IMR-90 (cell line): ENCODE data around the gene CNTN5. TPM values are rescaled to one million over a fixed set of nuclear protein-coding genes. Genes with fewer than 3 reads are reported as not detected.

ENCODE experiments used
- ATAC-seq: fragments of 200-7000 bp; cut with Tn5 transposase; 2 replicates; pipeline ENCODE4 v1.9.1; 2020; ENCODE audit warnings: low read depth, mild to moderate bottlenecking, moderate library complexity
- BruUV-seq: library from RNA; stranded (reverse); fragments of 400-500 nt; replicated peaks from 2 replicates; lab custom pipeline; 2021; lab: Mats Ljungman, UMichigan
- CTCF ChIA-PET: fragments of 300-600 bp; formaldehyde crosslinking; extraction: SDS; loops from one replicate; lab custom pipeline; 2021; ENCODE audit warnings: antibody characterized with exemption; lab: Yijun Ruan, JAX
- POLR2A ChIA-PET: fragments of 300-600 bp; sonication (Branson Sonifier 250); formaldehyde crosslinking; loops from one replicate; lab custom pipeline; 2022; ENCODE audit warnings: antibody characterized with exemption; ENCODE audit not compliant: unreplicated experiment; lab: Charles Lee
- DNase-seq: peaks from one replicate; pipeline ENCODE4 v3.0.0; 2013
- H2AFZ ChIP-seq: replicated peaks from 2 replicates; pipeline ENCODE3; 2013; ENCODE audit warnings: low read length, mild to moderate bottlenecking; ENCODE audit not compliant: poor library complexity
- H2AK5ac ChIP-seq: 2 replicates; pipeline ENCODE4 v1.6.1; 2013; ENCODE audit warnings: low read depth, low read length, inconsistent platforms
- H2AK9ac ChIP-seq: replicated peaks from 2 replicates; pipeline ENCODE3; 2013; ENCODE audit warnings: mild to moderate bottlenecking, low read depth, low read length, moderate library complexity; ENCODE audit not compliant: poor library complexity
- H2BK120ac ChIP-seq: 2 replicates; pipeline ENCODE4 v1.6.1; 2013; ENCODE audit warnings: low read depth, low read length, inconsistent platforms
- H2BK15ac ChIP-seq: 3 replicates; pipeline ENCODE4 v1.6.1; 2013; ENCODE audit warnings: low read depth, low read length, inconsistent platforms
- H2BK20ac ChIP-seq: 2 replicates; pipeline ENCODE4 v1.6.1; 2013; ENCODE audit warnings: low read depth, mild to moderate bottlenecking, inconsistent platforms, low read length, moderate library complexity
- H2BK5ac ChIP-seq: 2 replicates; pipeline ENCODE4 v1.6.1; 2013; ENCODE audit warnings: mild to moderate bottlenecking, low read depth, low read length, inconsistent platforms; ENCODE audit not compliant: poor library complexity, severe bottlenecking
- H3K14ac ChIP-seq: replicated peaks from 2 replicates; pipeline ENCODE4 v1.6.1; 2013; ENCODE audit warnings: low read depth, low read length, inconsistent platforms
- H3K18ac ChIP-seq: 2 replicates; pipeline ENCODE4 v1.6.1; 2013; ENCODE audit warnings: low read depth, low read length, control low read depth
- H3K23ac ChIP-seq: 2 replicates; pipeline ENCODE4 v1.6.1; 2013; ENCODE audit warnings: low read depth, low read length, inconsistent platforms
- H3K27ac ChIP-seq: 2 replicates; pipeline ENCODE4 v1.5.1; 2013; ENCODE audit warnings: mild to moderate bottlenecking, control low read depth, low read length; ENCODE audit not compliant: insufficient read depth
- H3K27me3 ChIP-seq: 2 replicates; pipeline ENCODE4 v1.6.1; 2013; ENCODE audit warnings: low read length; ENCODE audit not compliant: control insufficient read depth, insufficient read depth
- H3K36me3 ChIP-seq: 2 replicates; pipeline ENCODE4 v1.6.1; 2013; ENCODE audit warnings: low read length, mixed read lengths; ENCODE audit not compliant: control insufficient read depth, insufficient read depth
- H3K4ac ChIP-seq: 2 replicates; pipeline ENCODE4 v1.6.1; 2013; ENCODE audit warnings: low read depth, low read length, inconsistent platforms
- H3K4me1 ChIP-seq: 2 replicates; pipeline ENCODE4 v1.6.1; 2013; ENCODE audit warnings: low read length, mixed read lengths; ENCODE audit not compliant: control insufficient read depth, insufficient read depth
- H3K4me2 ChIP-seq: 2 replicates; pipeline ENCODE4 v1.6.1; 2013; ENCODE audit warnings: low read depth, mild to moderate bottlenecking, control low read depth, low read length, moderate library complexity
- H3K4me3 ChIP-seq: 2 replicates; pipeline ENCODE4 v1.5.1; 2013; ENCODE audit warnings: low read depth, mild to moderate bottlenecking, control low read depth, low read length, moderate library complexity; ENCODE audit not compliant: insufficient read depth
- H3K56ac ChIP-seq: 2 replicates; pipeline ENCODE4 v1.6.1; 2013; ENCODE audit warnings: low read length, inconsistent platforms; ENCODE audit not compliant: insufficient read depth; ENCODE audit errors: extremely low read depth
- H3K79me1 ChIP-seq, 2 experiments: 2 replicates each; pipeline ENCODE4 v1.6.1; 2013; ENCODE audit warnings: low read length in 2 of 2, inconsistent platforms in 1 of 2, low read depth in 1 of 2
- H3K9ac ChIP-seq: 2 replicates; pipeline ENCODE4 v1.6.1; 2013; ENCODE audit warnings: low read depth, low read length, control low read depth
- H3K9me1 ChIP-seq: 2 replicates; pipeline ENCODE4 v1.6.1; 2013; ENCODE audit warnings: low read length, inconsistent platforms; ENCODE audit not compliant: insufficient read depth
- H3K9me3 ChIP-seq: 2 replicates; pipeline ENCODE4 v1.6.1; 2013; ENCODE audit warnings: low read length; ENCODE audit not compliant: control insufficient read depth, insufficient read depth
- H4K20me1 ChIP-seq: 2 replicates; pipeline ENCODE4 v1.6.1; 2013; ENCODE audit warnings: low read length, inconsistent platforms; ENCODE audit not compliant: insufficient read depth
- H4K5ac ChIP-seq: 2 replicates; pipeline ENCODE4 v1.6.1; 2013; ENCODE audit warnings: mild to moderate bottlenecking, low read depth, low read length, control low read depth
- H4K8ac ChIP-seq, 2 experiments: 2 replicates each; pipeline ENCODE4 v1.6.1; 2013; ENCODE audit warnings: low read depth in 2 of 2, low read length in 2 of 2, control low read depth in 1 of 2, inconsistent platforms in 1 of 2
- H4K91ac ChIP-seq: 2 replicates; pipeline ENCODE4 v1.6.1; 2013; ENCODE audit warnings: low read depth, low read length, inconsistent platforms; ENCODE audit not compliant: insufficient read depth
- BHLHE40 ChIP-seq: fragments of 150-350 bp; IDR thresholded peaks from 2 replicates; pipeline ENCODE4 v1.6.1; 2016; ENCODE audit warnings: mild to moderate bottlenecking, low read depth, low read length
- CTCF ChIP-seq: conservative IDR thresholded peaks from 2 replicates; pipeline ENCODE4 v1.5.1; 2012; ENCODE audit warnings: mild to moderate bottlenecking, low read depth, low read length, improper control_type of control experiment
- ELK1 ChIP-seq: fragments of 150-350 bp; IDR thresholded peaks from 2 replicates; pipeline ENCODE4 v1.6.1; 2016; ENCODE audit warnings: low read depth, mild to moderate bottlenecking, low read length, moderate library complexity, borderline replicate concordance
- FOS ChIP-seq: fragments of 150-350 bp; IDR thresholded peaks from 2 replicates; pipeline ENCODE4 v1.6.1; 2016; ENCODE audit warnings: low read depth, low read length
- MAFK ChIP-seq: IDR thresholded peaks from 2 replicates; pipeline ENCODE4 v1.6.1; 2012; ENCODE audit warnings: low read depth, low read length, improper control_type of control experiment
- MXI1 ChIP-seq: IDR thresholded peaks from 2 replicates; pipeline ENCODE4 v1.6.1; 2012; ENCODE audit warnings: low read depth, mild to moderate bottlenecking, low read length, moderate library complexity, borderline replicate concordance
- POLR2A ChIP-seq: IDR thresholded peaks from 2 replicates; pipeline ENCODE4 v1.6.1; 2012; ENCODE audit warnings: mild to moderate bottlenecking, low read depth, low read length
- RAD21 ChIP-seq: IDR thresholded peaks from 2 replicates; pipeline ENCODE4 v1.6.1; 2012; ENCODE audit warnings: low read length, improper control_type of control experiment
- RCOR1 ChIP-seq: IDR thresholded peaks from 2 replicates; pipeline ENCODE4 v1.6.1; 2012; ENCODE audit warnings: mild to moderate bottlenecking, low read length, improper control_type of control experiment; ENCODE audit not compliant: insufficient replicate concordance
- RFX5 ChIP-seq: IDR thresholded peaks from 2 replicates; pipeline ENCODE4 v1.8.0; 2012; ENCODE audit warnings: low read depth, mild to moderate bottlenecking, low read length, moderate library complexity
- SMC3 ChIP-seq: fragments of 150-350 bp; IDR thresholded peaks from 2 replicates; pipeline ENCODE4 v1.6.1; 2016; ENCODE audit warnings: low read depth, mild to moderate bottlenecking, antibody characterized with exemption, low read length, moderate library complexity
- USF2 ChIP-seq: fragments of 150-350 bp; IDR thresholded peaks from 2 replicates; pipeline ENCODE4 v1.6.1; 2017; ENCODE audit warnings: mild to moderate bottlenecking, antibody characterized with exemption, low read length, low read depth
- WGBS, 2 experiments: methylation state at CpG; one replicate each; pipeline versions ENCODE4 v1.1.5 to v1.1.7; 2013; ENCODE audit warnings: missing lambda C conversion rate in 2 of 2; ENCODE audit not compliant: insufficient read length in 1 of 2; ENCODE audit errors: extremely low coverage in 2 of 2; 5-methylcytosine and 5-hydroxymethylcytosine counted together
- dilution Hi-C: fragments of 300-500 bp; cut with HindIII; formaldehyde crosslinking; loops from one replicate; pipeline ENCODE4 v1.14.3; 2018; ENCODE audit warnings: low sequenced_read_pairs; ENCODE audit not compliant: unreplicated experiment
- in situ Hi-C: fragments of 300-500 bp; cut with MboI; formaldehyde crosslinking; loops from 3 replicates; pipeline ENCODE4 v1.14.3; 2019; ENCODE audit warnings: low sequenced_read_pairs, inconsistent platforms, mixed read lengths
- intact Hi-C: fragments of 100-400 bp; cut with micrococcal nuclease; formaldehyde crosslinking; loops from 2 replicates; pipeline ENCODE4 v1.10.0; 2022
- polyA plus RNA-seq, 3 experiments: library from polyadenylated mRNA; depleted of rRNA; stranded (reverse); fragments of >200 nt; gene quantifications; 2 replicates each; pipeline ENCODE4 v1.2.3, GENCODE V29; 2012; ENCODE audit warnings: low replicate concordance in 1 of 3
- total RNA-seq: library from RNA; depleted of rRNA; stranded (reverse); fragments of >200 nt; gene quantifications from 2 replicates; pipeline ENCODE4 v1.2.3, GENCODE V29; 2012

Gene CNTN5
- total and polyA plus RNA-seq, 2 of the 4 experiments (the other 2 are of a cell fraction), result not detected

- Histone ChIP-seq H3K23ac (no peak overlapping the region), H2AK9ac (no peak overlapping the region), H3K27ac (no peak overlapping the region), H2BK15ac (no peak overlapping the region), H3K4me1 (no peaks in the 10 kb centered on the region), H2BK5ac (no peak overlapping the region), H3K4me2 (no peak overlapping the region), H3K9ac (no peak overlapping the region), H3K79me1 (no peaks in the 10 kb centered on the region), H3K9me3 (no peaks in the 10 kb centered on the region), H3K4me3 (no peak overlapping the region), H3K36me3 (no peaks in the 10 kb centered on the region), H2AK5ac (no peak overlapping the region), H2BK20ac (no peak overlapping the region), H3K9me1 (no peaks in the 10 kb centered on the region), H3K27me3 (no peaks in the 10 kb centered on the region), H3K4ac (no peak overlapping the region), H3K56ac (no peak overlapping the region), H2AFZ (no peak overlapping the region), H4K20me1 (no peaks in the 10 kb centered on the region), H3K18ac (no peak overlapping the region), H4K91ac (no peak overlapping the region), H2BK120ac (no peak overlapping the region), H3K14ac (no peak overlapping the region), H4K5ac (no peak overlapping the region), H4K8ac (no peak overlapping the region)
- dilution Hi-C loops (no loop called here), intact Hi-C loops (no loop called here), in situ Hi-C loops (no loop called here)
- DNase-seq (no peak), ATAC-seq (no peak)
- ChIA-PET CTCF (no interaction called here), POLR2A (no interaction called here)
- no peak for TF ChIP-seq BHLHE40
- TF ChIP-seq SMC3, result no peak
- no peak for TF ChIP-seq MXI1
- TF ChIP-seq ELK1, result no peak
- TF ChIP-seq FOS, result no peak
- no peak for TF ChIP-seq RFX5
- TF ChIP-seq RCOR1, result no peak
- TF ChIP-seq POLR2A, result no peak
- no peak for TF ChIP-seq RAD21
- no peak for TF ChIP-seq CTCF
- no peak for TF ChIP-seq USF2
- no peak for TF ChIP-seq MAFK
- WGBS, 2 experiments, result 40% methylated on average over 1 of the region's 5 CpGs; no CpG with 5 or more reads in 1 of the 2 experiments
- BruUV-seq, result no TSS peak
Observed at GRCh38 chr11:99887481-99887880, 866.7 kb downstream of the CNTN5 start.
